Activated T-cell treated with anti-CD3 and anti-CD28 coated beads, Interleukin-2, amount 50 U/mL, for 4 hours (primary cell): ENCODE results near the gene TNFAIP8L1. TPM values are rescaled to one million over a fixed set of nuclear protein-coding genes. Genes with fewer than 3 reads are reported as not detected.

Experiments
- ATAC-seq, 2 donors: fragments of 200-7000 bp; cut with Tn5 transposase; one replicate each; pipeline ENCODE4 v1.10.0; 2021
- DNase-seq: peaks from one replicate; pipeline ENCODE4 v3.0.0-alpha.2; 2020
- H3K27me3 Mint-ChIP-seq: one replicate; pipeline ENCODE4 v1.8.0; 2021; ENCODE audit warnings: low read depth, mixed read lengths
- H3K36me3 Mint-ChIP-seq: one replicate; pipeline ENCODE4 v1.8.0; 2022; ENCODE audit warnings: mixed read lengths; ENCODE audit not compliant: insufficient read depth
- H3K4me1 Mint-ChIP-seq: one replicate; pipeline ENCODE4 v1.8.0; 2021; ENCODE audit warnings: low read depth, mixed read lengths
- H3K4me3 Mint-ChIP-seq: one replicate; pipeline ENCODE4 v1.8.0; 2021; ENCODE audit warnings: mild to moderate bottlenecking, moderate library complexity, mixed read lengths
- H3K9me3 Mint-ChIP-seq: one replicate; pipeline ENCODE4 v1.8.0; 2021; ENCODE audit warnings: mixed read lengths
- total RNA-seq, 3 donors: library from RNA; stranded (reverse); gene quantifications; one replicate each; pipeline ENCODE4 v1.2.1, GENCODE V29; 2021

Gene TNFAIP8L1
- total RNA-seq, 3 donors from 2014 or later, result 3.2 to 4.0 (median 3.9) TPM

DNA sequence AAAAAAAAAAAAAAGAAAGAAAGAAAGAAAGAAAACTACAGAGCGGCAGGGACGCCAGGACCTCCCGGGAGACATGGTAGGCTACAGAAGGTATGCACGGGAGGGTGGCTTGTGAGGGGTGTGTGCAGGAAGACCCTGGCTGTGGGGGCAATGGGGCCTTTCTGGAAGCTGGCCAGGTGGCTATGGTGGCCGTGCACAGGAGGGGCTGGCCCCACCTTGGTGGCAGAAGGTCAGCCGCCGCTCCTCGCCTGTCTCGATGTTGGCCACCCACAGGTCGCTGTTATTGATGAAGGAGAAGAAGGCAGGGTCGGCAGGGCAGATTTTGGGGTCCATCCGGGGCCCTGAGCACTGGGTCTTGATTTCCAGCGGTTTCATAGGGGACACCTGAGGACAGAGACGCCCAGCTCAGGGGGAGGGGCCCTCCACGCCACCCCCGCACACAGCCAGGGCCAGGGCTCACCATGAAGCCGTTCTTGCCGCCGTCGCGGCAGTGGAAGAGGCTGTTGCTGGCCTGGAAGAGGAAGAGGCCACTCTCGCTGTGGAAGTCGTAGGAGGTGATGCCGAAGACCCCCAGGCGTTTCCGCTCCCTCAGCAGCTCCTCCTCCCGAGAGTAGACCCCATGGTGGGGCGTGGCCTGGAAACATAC, 64.5 kb downstream of the TNFAIP8L1 start:
- Mint-ChIP-seq H3K36me3 (peaks cover 10% of the 10 kb centered on the region), H3K27me3 (no peaks in the 10 kb centered on the region), H3K9me3 (no peaks in the 10 kb centered on the region), H3K4me3 (no peak overlapping the region), H3K4me1 (peaks cover 2% of the 10 kb centered on the region)
- ATAC-seq (no peak), DNase-seq (no peak)

DNA sequence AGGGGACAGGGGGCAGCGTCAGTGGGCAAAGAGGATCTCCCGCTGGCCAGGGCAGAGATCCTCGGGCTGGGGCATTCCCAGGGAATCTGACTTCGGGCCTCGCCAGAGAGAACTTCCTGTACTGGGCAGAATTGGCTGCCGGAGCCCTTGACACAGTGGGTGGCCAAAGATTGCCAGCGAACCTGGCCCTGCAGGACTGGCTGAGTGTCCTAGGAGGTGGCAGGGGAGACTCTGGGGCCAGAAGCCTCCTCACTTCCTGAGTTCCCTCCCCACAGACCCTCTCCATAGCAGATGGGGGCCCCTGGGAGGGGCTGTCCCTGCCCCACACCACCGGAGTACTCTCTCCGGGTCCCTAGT, 65.0 kb downstream of the TNFAIP8L1 start:
- DNase-seq (no peak), ATAC-seq (no peak)
- H3K27me3 Mint-ChIP-seq, result no peaks in the 10 kb centered on the region
- no peaks in the 10 kb centered on the region for H3K9me3 Mint-ChIP-seq
- peaks cover 6% of the 10 kb centered on the region for H3K4me1 Mint-ChIP-seq
- H3K4me3 Mint-ChIP-seq, result no peak overlapping the region
- H3K36me3 Mint-ChIP-seq, result peaks cover 13% of the 10 kb centered on the region

Other genes with a start within 250 kb of the TNFAIP8L1 start
- gene SH3GL1, start 239.0 kb upstream of the TNFAIP8L1 start, total RNA-seq, result 10 to 100 TPM; 50.8 to 52.6 (median 52.2) TPM
- gene CHAF1A, start 236.9 kb upstream of the TNFAIP8L1 start, total RNA-seq, result 10 to 100 TPM; 59.1 to 81.0 (median 64.3) TPM
- 10 to 100 TPM; 57.2 to 73.1 (median 70.7) TPM for gene UBXN6, start 181.7 kb upstream of the TNFAIP8L1 start, total RNA-seq
- gene HDGFL2, start 167.2 kb upstream of the TNFAIP8L1 start, total RNA-seq, result 10 to 100 TPM; 38.9 to 41.8 (median 40.7) TPM
- under 1 TPM in 1 of 3 donors, not detected in 2; 0.03 TPM for gene PLIN4, start 121.0 kb upstream of the TNFAIP8L1 start, total RNA-seq
- under 1 TPM in 1 of 3 donors, not detected in 2; 0.10 TPM for gene PLIN5, start 104.3 kb upstream of the TNFAIP8L1 start, total RNA-seq
- gene LRG1, start 99.5 kb upstream of the TNFAIP8L1 start, total RNA-seq, result under 1 TPM; 0.08 to 0.24 (median 0.15) TPM
- under 1 TPM; 0.08 to 0.18 (median 0.14) TPM for gene SEMA6B, start 79.8 kb upstream of the TNFAIP8L1 start, total RNA-seq
- 100 to 1,000 TPM; 129 to 150 (median 134) TPM for gene MYDGF, start 30.8 kb downstream of the TNFAIP8L1 start, total RNA-seq
- gene DPP9, start 84.3 kb downstream of the TNFAIP8L1 start, total RNA-seq, result 100 to 1,000 TPM; 112 to 126 (median 120) TPM
- 10 to 100 TPM; 31.8 to 35.8 (median 34.7) TPM for gene FEM1A, start 152.2 kb downstream of the TNFAIP8L1 start, total RNA-seq
- 10 to 100 TPM; 31.4 to 41.2 (median 34.3) TPM for gene TICAM1, start 192.2 kb downstream of the TNFAIP8L1 start, total RNA-seq
- gene PLIN3, start 228.2 kb downstream of the TNFAIP8L1 start, total RNA-seq, result 10 to 100 TPM; 15.8 to 20.6 (median 19.8) TPM